H1 (cell line): Measurements from ENCODE around the gene PDE6B. TPM values are rescaled to one million over a fixed set of nuclear protein-coding genes. Genes with fewer than 3 reads are reported as not detected.

ENCODE experiments used
- BCL11A ChIP-seq, 2 experiments: IDR thresholded peaks; one replicate each; pipeline ENCODE4 v1.6.1; 2011; ENCODE audit warnings: low read depth in 2 of 2, low read length in 2 of 2, mild to moderate bottlenecking in 2 of 2
- CTBP2 ChIP-seq: IDR thresholded peaks from 2 replicates; pipeline ENCODE4 v1.7.0; 2011; ENCODE audit warnings: borderline replicate concordance, mild to moderate bottlenecking, moderate library complexity, mixed read lengths, low read length; ENCODE audit not compliant: insufficient read depth, insufficient read length
- EP300 ChIP-seq, 2 experiments: IDR thresholded peaks; 1 replicate in 1 of 2; 2 replicates in 1 of 2; pipeline ENCODE4 v1.6.1; 2011 to 2012; ENCODE audit warnings: low read depth in 2 of 2, low read length in 2 of 2, mild to moderate bottlenecking in 2 of 2, borderline replicate concordance in 1 of 2, inconsistent platforms in 1 of 2, moderate library complexity in 1 of 2
- JUN ChIP-seq: IDR thresholded peaks from 2 replicates; pipeline ENCODE4 v1.6.1; 2011; ENCODE audit warnings: low read depth, mild to moderate bottlenecking, improper control_type of control experiment, low read length
- MAX ChIP-seq: IDR thresholded peaks from 2 replicates; pipeline ENCODE4 v1.6.1; 2012; ENCODE audit warnings: inconsistent platforms
- PHF8 ChIP-seq: fragments of 200-600 bp; sonication (generic); conservative IDR thresholded peaks from 2 replicates; pipeline ENCODE4 v1.7.1; 2012; ENCODE audit warnings: low read depth, mild to moderate bottlenecking, inconsistent platforms, low read length, moderate library complexity
- POLR2A ChIP-seq, 2 experiments: IDR thresholded peaks; 1 replicate in 1 of 2; 2 replicates in 1 of 2; pipeline ENCODE4 v1.6.1; 2011; ENCODE audit warnings: low read depth in 2 of 2, low read length in 2 of 2, mild to moderate bottlenecking in 2 of 2; ENCODE audit errors: control extremely low read depth in 1 of 2
- RAD21 ChIP-seq, 2 experiments: IDR thresholded peaks in 1 of 2; conservative IDR thresholded peaks in 1 of 2; 2 replicates each; pipeline ENCODE4 v1.6.1; 2011; ENCODE audit warnings: low read depth in 2 of 2, low read length in 2 of 2, improper control_type of control experiment in 1 of 2, inconsistent platforms in 1 of 2, mild to moderate bottlenecking in 1 of 2, moderate library complexity in 1 of 2
- SP2 ChIP-seq: IDR thresholded peaks from 2 replicates; pipeline ENCODE4 v1.6.1; 2012; ENCODE audit warnings: mild to moderate bottlenecking, low read length, inconsistent platforms
- TCF12 ChIP-seq: IDR thresholded peaks from 2 replicates; pipeline ENCODE4 v1.6.1; 2011; ENCODE audit warnings: low read depth, mild to moderate bottlenecking, low read length
- YY1 ChIP-seq: IDR thresholded peaks from 2 replicates; pipeline ENCODE4 v1.6.1; 2011; ENCODE audit warnings: low read depth, mild to moderate bottlenecking, low read length
- polyA plus RNA-seq, 7 experiments: library from polyadenylated mRNA; depleted of rRNA in 3 of 7; stranded (reverse) in 5 of 7; unstranded in 2 of 7; fragments of >200 nt in 5 of 7; fragments of 200-250 nt in 2 of 7; gene quantifications; 1 replicate in 5 of 7; 2 replicates in 1 of 7; 4 replicates in 1 of 7; pipeline versions ENCODE4 v1.2.1 to v1.2.3, GENCODE V29; 2011 to 2013; ENCODE audit warnings: missing spikeins in 2 of 7, mixed read lengths in 2 of 7
- total RNA-seq: library from RNA; stranded (reverse); fragmentation: NEBNext Ultra II Directional; extraction: Animal tissue kit (Norgen Biotek cat#: 25700); gene quantifications from 2 replicates; pipeline ENCODE4 v1.2.1, GENCODE V29; 2021
- TF ChIP-seq, protein P1 (sequence below), 3 experiments: IDR thresholded peaks; 1 replicate in 2 of 3; 2 replicates in 1 of 3; pipeline versions ENCODE4 v1.5.1 to v1.6.1; 2011; ENCODE audit warnings: low read length in 3 of 3, mild to moderate bottlenecking in 3 of 3, inconsistent platforms in 2 of 3, low read depth in 1 of 3, moderate library complexity in 1 of 3; ENCODE audit not compliant: insufficient read depth in 1 of 3; ENCODE audit errors: control extremely low read depth in 1 of 3
- TF ChIP-seq, protein P2 (sequence below): IDR thresholded peaks from 2 replicates; pipeline ENCODE4 v1.6.1; 2012; ENCODE audit warnings: inconsistent platforms

PDE6B gene
- total and polyA plus RNA-seq, 2 of the 8 experiments (the other 6 are each of a cell fraction or from before 2014, with no cell fraction given) = 4.1 to 8.4 TPM

DNA sequence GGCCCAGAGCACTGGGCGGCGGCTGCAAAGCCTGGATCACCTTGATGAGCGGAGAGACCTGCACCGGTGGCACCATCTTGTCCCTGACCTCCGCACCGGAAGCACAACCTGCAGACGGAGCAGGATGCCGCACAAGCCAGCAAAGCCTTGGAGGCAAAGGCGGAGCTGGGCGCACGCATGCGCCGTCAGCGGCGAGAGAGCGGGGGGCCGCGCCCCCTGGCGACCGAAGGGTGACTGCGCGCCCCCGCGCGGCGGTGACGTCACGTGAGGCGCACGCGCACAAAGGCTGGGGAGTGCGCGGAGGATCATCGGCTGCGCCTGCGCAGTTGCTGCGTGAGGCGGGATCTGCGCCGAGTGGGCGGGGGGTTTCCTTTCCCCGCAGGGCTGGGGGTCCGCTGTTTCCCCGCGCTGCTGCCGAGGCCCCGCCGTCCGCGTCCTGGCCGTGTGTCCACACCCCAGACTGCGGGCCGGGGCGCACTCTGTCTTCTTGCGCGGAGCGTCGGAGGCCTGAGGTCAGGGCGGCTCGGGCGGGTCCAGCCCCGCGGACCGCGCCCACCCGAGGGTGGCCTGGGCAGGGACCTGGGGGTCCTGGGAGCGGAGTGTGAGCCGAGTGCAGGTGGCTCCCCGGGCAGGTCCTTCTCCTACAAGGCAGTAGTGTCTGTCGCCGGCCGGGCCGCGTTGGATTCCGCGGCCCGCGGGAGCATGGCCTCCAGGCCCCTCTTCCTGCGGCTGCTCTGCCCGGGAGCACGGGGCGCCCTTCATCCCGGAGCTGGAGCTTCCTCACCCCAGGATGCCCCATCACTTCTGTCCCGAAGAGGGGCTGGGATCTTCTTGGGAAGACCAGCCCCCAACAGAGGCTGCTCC is 49.0 kb downstream of the PDE6B start, which contains the start of the genes ATP5ME and MYL5 (continued):
- TF ChIP-seq RAD21 (IDR thresholded peaks at IDR 0.05 in 1 of 2, conservative IDR thresholded peaks at IDR 0.05 in 1 of 2; ENCODE audit: low read depth in 2 of 2, low read length in 2 of 2) (peak; percentile 46 to 50; a peak in 3 of 4 replicates), TCF12 (no peak), POLR2A (IDR thresholded peaks at IDR 0.05; ENCODE audit: control extremely low read depth in 1 of 2, low read depth in 2 of 2, low read length in 2 of 2) (peak in 1 of 2 experiments; percentile 72; a peak in 2 of 3 replicates), CTBP2 (no peak), BCL11A (IDR thresholded peaks at IDR 0.05; ENCODE audit: low read depth in 2 of 2, low read length in 2 of 2) (no peak), SP2 (no peak), YY1 (peak; percentile 92), EP300 (IDR thresholded peaks at IDR 0.05; ENCODE audit: borderline replicate concordance in 1 of 2, low read depth in 2 of 2, low read length in 2 of 2) (peak in 1 of 2 experiments; percentile 27; a peak in 1 of 3 replicates), JUN (peak; percentile 49; the same call in 1 of the 2 replicates), PHF8 (peak; percentile 66), MAX (peak; percentile 68)
- TF ChIP-seq, protein P1, sequence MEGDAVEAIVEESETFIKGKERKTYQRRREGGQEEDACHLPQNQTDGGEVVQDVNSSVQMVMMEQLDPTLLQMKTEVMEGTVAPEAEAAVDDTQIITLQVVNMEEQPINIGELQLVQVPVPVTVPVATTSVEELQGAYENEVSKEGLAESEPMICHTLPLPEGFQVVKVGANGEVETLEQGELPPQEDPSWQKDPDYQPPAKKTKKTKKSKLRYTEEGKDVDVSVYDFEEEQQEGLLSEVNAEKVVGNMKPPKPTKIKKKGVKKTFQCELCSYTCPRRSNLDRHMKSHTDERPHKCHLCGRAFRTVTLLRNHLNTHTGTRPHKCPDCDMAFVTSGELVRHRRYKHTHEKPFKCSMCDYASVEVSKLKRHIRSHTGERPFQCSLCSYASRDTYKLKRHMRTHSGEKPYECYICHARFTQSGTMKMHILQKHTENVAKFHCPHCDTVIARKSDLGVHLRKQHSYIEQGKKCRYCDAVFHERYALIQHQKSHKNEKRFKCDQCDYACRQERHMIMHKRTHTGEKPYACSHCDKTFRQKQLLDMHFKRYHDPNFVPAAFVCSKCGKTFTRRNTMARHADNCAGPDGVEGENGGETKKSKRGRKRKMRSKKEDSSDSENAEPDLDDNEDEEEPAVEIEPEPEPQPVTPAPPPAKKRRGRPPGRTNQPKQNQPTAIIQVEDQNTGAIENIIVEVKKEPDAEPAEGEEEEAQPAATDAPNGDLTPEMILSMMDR (IDR thresholded peaks at IDR 0.05; ENCODE audit: control extremely low read depth in 1 of 3, insufficient read depth in 1 of 3, low read depth in 1 of 3, low read length in 3 of 3) = peak in 2 of 3 experiments; percentile 87 to 99; a peak in 3 of 4 replicates
- TF ChIP-seq, protein P2, sequence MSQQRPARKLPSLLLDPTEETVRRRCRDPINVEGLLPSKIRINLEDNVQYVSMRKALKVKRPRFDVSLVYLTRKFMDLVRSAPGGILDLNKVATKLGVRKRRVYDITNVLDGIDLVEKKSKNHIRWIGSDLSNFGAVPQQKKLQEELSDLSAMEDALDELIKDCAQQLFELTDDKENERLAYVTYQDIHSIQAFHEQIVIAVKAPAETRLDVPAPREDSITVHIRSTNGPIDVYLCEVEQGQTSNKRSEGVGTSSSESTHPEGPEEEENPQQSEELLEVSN = no peak; the same call in 1 of the 2 replicates
